DMS 273 treated with DMSO at 0.1 percent for 48 hours (cell line): Measurements from ENCODE around the gene TCHP.
"Not testable (repeated sequence)": the region's sequence is repeated elsewhere in the genome, so short reads cannot be mapped to it uniquely, and the experiment has no call there.

ENCODE experiments used
- DNase-seq: peaks from one replicate; lab custom pipeline; 2025; lab: John Stamatoyannopoulos, UW

Gene TCHP

GRCh38 chr12:109910254-109910968 is 10.3 kb downstream of the TCHP start:
- DNase-seq, result no peak

GRCh38 chr12:109910969-109911348 is 10.9 kb downstream of the TCHP start:
- no peak for DNase-seq

- no peak for DNase-seq
Measured at GRCh38 chr12:109912855-109913321, 12.8 kb downstream of the TCHP start.

- no peak for DNase-seq
Measured at GRCh38 chr12:109914461-109914860, 14.4 kb downstream of the TCHP start.

- DNase-seq, result no peak
Measured at GRCh38 chr12:109915171-109916040, 15.3 kb downstream of the TCHP start.

GRCh38 chr12:109916045-109916444 is 16.0 kb downstream of the TCHP start:
- no peak for DNase-seq

- DNase-seq, result no peak
Measured at GRCh38 chr12:109919456-109919855, 19.4 kb downstream of the TCHP start.

- no peak for DNase-seq
Measured at GRCh38 chr12:109920261-109920780, 20.2 kb downstream of the TCHP start.

- no peak for DNase-seq
Measured at GRCh38 chr12:109921982-109922381, 21.9 kb downstream of the TCHP start.

GRCh38 chr12:109923038-109923437 is 23.0 kb downstream of the TCHP start:
- DNase-seq, result no peak

GRCh38 chr12:109923481-109924245 is 23.6 kb downstream of the TCHP start:
- DNase-seq, result no peak

- no peak for DNase-seq
Measured at GRCh38 chr12:109925185-109925840, 25.2 kb downstream of the TCHP start.

GRCh38 chr12:109926016-109926415 is 25.9 kb downstream of the TCHP start:
- DNase-seq, result no peak

- no peak for DNase-seq
Measured at GRCh38 chr12:109926488-109927210, 26.6 kb downstream of the TCHP start.

- no peak for DNase-seq
Measured at GRCh38 chr12:109927622-109928021, 27.5 kb downstream of the TCHP start.

GRCh38 chr12:109928058-109928656 is 28.1 kb downstream of the TCHP start:
- DNase-seq, result no peak

GRCh38 chr12:109929326-109929725 is 29.3 kb downstream of the TCHP start:
- DNase-seq, result not testable (repeated sequence)

GRCh38 chr12:109930028-109930800 is 30.1 kb downstream of the TCHP start:
- no peak for DNase-seq

- DNase-seq, result no peak
Measured at GRCh38 chr12:109931143-109931542, 31.1 kb downstream of the TCHP start.
